SU-DHL-6 (cell line): ENCODE measurements around the gene BNC2.

Experiments used
- EZH2phosphoT487 ChIP-seq: fragments of 200-600 bp; sonication (generic), shearing (Covaris generic); conservative IDR thresholded peaks from 2 replicates; pipeline ENCODE4 v1.6.1; 2018; ENCODE audit warnings: mild to moderate bottlenecking, antibody characterized with exemption, low read length, moderate library complexity, mixed read lengths
- TF ChIP-seq, protein P1 (sequence below): fragments of 200-600 bp; sonication (generic); IDR thresholded peaks from one replicate; pipeline ENCODE4 v1.5.1; 2017; ENCODE audit warnings: antibody characterized with exemption, mild to moderate bottlenecking, low read length, moderate library complexity; ENCODE audit not compliant: insufficient read depth, poor library complexity, severe bottlenecking

DNA sequence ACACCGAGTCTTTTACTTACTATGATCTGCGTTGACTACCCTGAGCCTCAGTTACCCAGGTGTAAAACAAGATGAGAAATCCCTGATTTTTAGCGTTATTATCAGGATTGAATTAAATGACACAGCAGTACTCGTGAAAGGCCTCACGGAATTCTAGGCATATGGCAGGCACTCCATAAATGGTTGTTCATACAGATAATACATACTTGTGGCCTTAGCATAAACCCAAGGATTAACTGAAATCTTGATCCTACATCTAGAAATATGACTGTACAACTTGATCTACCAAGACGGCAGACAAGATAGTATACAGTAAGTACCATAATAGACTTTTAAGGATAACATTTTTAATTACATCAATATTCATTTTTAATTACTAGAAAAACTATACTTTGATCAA lies 409.8 kb downstream of the BNC2 start:
- TF ChIP-seq, protein P1, sequence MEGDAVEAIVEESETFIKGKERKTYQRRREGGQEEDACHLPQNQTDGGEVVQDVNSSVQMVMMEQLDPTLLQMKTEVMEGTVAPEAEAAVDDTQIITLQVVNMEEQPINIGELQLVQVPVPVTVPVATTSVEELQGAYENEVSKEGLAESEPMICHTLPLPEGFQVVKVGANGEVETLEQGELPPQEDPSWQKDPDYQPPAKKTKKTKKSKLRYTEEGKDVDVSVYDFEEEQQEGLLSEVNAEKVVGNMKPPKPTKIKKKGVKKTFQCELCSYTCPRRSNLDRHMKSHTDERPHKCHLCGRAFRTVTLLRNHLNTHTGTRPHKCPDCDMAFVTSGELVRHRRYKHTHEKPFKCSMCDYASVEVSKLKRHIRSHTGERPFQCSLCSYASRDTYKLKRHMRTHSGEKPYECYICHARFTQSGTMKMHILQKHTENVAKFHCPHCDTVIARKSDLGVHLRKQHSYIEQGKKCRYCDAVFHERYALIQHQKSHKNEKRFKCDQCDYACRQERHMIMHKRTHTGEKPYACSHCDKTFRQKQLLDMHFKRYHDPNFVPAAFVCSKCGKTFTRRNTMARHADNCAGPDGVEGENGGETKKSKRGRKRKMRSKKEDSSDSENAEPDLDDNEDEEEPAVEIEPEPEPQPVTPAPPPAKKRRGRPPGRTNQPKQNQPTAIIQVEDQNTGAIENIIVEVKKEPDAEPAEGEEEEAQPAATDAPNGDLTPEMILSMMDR = no peak
- TF ChIP-seq EZH2phosphoT487 = no peak
